ENCODE results near the gene TMEFF2.
A peak's percentile ranks its signal among the peaks of the same experiment; 100 is the strongest.

Gene TMEFF2

GRCh38 chr2:192202373-192202772, 7.6 kb upstream of the TMEFF2 start:
- Mint-ChIP-seq H3K36me3 (ENCODE audit: low read depth) (no peaks in the 10 kb centered on the region), H3K27me3 (ENCODE audit: low read depth, poor library complexity) (peaks cover 23% of the 10 kb centered on the region), H3K9me3 (no peaks in the 10 kb centered on the region), H3K27ac (no peak overlapping the region), H3K4me1 (no peaks in the 10 kb centered on the region), H3K4me3 (no peak overlapping the region)
- TF ChIP-seq, protein P1, sequence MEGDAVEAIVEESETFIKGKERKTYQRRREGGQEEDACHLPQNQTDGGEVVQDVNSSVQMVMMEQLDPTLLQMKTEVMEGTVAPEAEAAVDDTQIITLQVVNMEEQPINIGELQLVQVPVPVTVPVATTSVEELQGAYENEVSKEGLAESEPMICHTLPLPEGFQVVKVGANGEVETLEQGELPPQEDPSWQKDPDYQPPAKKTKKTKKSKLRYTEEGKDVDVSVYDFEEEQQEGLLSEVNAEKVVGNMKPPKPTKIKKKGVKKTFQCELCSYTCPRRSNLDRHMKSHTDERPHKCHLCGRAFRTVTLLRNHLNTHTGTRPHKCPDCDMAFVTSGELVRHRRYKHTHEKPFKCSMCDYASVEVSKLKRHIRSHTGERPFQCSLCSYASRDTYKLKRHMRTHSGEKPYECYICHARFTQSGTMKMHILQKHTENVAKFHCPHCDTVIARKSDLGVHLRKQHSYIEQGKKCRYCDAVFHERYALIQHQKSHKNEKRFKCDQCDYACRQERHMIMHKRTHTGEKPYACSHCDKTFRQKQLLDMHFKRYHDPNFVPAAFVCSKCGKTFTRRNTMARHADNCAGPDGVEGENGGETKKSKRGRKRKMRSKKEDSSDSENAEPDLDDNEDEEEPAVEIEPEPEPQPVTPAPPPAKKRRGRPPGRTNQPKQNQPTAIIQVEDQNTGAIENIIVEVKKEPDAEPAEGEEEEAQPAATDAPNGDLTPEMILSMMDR (IDR thresholded peaks at IDR 0.05) = no peak
- no peak for DNase-seq

- Mint-ChIP-seq H3K27me3 (ENCODE audit: low read depth, poor library complexity) (peaks cover 35% of the 10 kb centered on the region), H3K27ac (no peak overlapping the region), H3K4me1 (peaks cover 9% of the 10 kb centered on the region), H3K9me3 (no peaks in the 10 kb centered on the region), H3K4me3 (no peak overlapping the region), H3K36me3 (ENCODE audit: low read depth) (no peaks in the 10 kb centered on the region)
- no peak for DNase-seq
- TF ChIP-seq, protein P1 (IDR thresholded peaks at IDR 0.05) = no peak
These were observed 6.4 kb upstream of the TMEFF2 start for GRCh38 chr2:192201116-192201515.

DNA sequence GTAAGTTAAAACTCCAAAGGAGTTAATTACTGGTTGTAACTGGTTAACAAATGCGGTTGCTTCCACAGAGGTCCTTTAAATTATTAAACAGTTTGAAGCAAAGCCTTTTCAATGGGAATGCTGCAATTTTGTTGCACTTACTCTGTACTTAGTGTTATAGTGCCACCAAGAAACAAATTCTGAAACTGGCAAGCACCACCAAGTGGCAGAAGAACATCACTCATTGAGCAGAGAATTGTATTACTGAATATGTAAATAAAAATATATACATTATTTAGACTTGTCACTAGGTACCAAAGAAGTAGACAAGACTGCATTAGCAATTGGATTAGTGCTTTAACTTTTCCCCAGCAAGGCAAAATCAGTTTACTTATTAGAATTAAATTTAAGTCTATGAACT, 2.6 kb upstream of the TMEFF2 start:
- Mint-ChIP-seq H3K36me3 (ENCODE audit: low read depth) (no peaks in the 10 kb centered on the region), H3K27me3 (ENCODE audit: low read depth, poor library complexity) (peaks cover 73% of the 10 kb centered on the region), H3K4me3 (no peak overlapping the region), H3K27ac (no peak overlapping the region), H3K4me1 (peaks cover 32% of the 10 kb centered on the region), H3K9me3 (no peaks in the 10 kb centered on the region)
- TF ChIP-seq, protein P1 (IDR thresholded peaks at IDR 0.05) = no peak
- no peak for DNase-seq

DNA sequence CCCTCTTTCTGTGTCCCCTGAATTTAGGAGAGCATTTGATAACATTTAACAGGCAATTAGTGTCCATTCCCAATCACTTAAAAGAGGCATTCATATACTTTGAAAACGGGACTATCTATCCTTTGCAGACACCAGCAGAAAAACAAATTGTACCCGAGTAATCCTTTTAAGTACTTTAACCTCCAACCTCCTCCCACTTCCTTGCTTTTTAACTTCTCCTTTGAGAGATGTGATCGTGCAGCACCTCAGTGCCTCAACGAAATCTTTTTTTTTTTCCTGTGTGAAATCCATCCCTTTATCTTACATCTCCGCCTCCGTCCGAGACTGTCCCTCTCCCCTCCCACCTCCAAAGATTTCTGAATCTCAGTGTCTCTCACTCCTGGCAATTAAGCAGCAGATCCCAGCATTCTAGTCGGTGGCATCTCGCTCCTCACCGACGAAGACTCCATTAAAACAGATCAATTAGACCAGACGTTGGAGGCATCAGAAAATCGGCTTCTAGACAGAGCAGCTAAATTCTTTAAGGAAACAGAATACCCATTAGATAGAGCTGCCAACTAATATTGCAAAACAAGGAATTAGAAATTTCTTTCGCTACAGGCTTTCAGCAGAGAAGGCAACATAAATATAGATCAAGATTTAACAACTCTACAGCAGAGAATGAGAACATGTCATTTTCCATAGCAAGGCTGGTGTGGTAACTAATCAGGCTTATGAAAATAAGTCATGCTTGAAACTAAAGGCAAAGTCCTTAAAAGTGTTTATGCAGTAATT, 1.9 kb upstream of the TMEFF2 start:
- Mint-ChIP-seq H3K4me3 (peak overlapping the region; percentile 71), H3K27ac (no peak overlapping the region), H3K4me1 (peaks cover 32% of the 10 kb centered on the region), H3K9me3 (no peaks in the 10 kb centered on the region), H3K27me3 (ENCODE audit: low read depth, poor library complexity) (peaks cover 81% of the 10 kb centered on the region), H3K36me3 (ENCODE audit: low read depth) (no peaks in the 10 kb centered on the region)
- no peak for DNase-seq
- TF ChIP-seq, protein P1 (IDR thresholded peaks at IDR 0.05) = no peak

- H3K4me1 Mint-ChIP-seq = peaks cover 32% of the 10 kb centered on the region
- DNase-seq = peak; percentile 50
- no peaks in the 10 kb centered on the region for H3K9me3 Mint-ChIP-seq
- peak overlapping the region; percentile 71 for H3K4me3 Mint-ChIP-seq
- no peak overlapping the region for H3K27ac Mint-ChIP-seq
- peaks cover 89% of the 10 kb centered on the region for H3K27me3 Mint-ChIP-seq (ENCODE audit: low read depth, poor library complexity)
- TF ChIP-seq, protein P1 (IDR thresholded peaks at IDR 0.05) = no peak
- no peaks in the 10 kb centered on the region for H3K36me3 Mint-ChIP-seq (ENCODE audit: low read depth)
These were observed 1.1 kb upstream of the TMEFF2 start for GRCh38 chr2:192195548-192196418.

Data from nephron progenitor cell (in vitro differentiated cells).